CD4-positive, alpha-beta T cell treated with Interleukin-4 for 1 hour (primary cell): ENCODE measurements around the gene SHISA5.
"Not testable (repeated sequence)": the region's sequence is repeated elsewhere in the genome, so short reads cannot be mapped to it uniquely, and the experiment has no call there.

Source experiments
- DNase-seq, 2 donors: peaks; one replicate each; pipeline ENCODE4 v3.0.0-alpha.2; 2020 to 2022

Gene SHISA5

GRCh38 chr3:48518638-48519276, 14.8 kb upstream of the SHISA5 start:
- no peak for DNase-seq

- DNase-seq: no peak
Observed at GRCh38 chr3:48518069-48518468, 14.1 kb upstream of the SHISA5 start.

GRCh38 chr3:48516571-48516970, 12.6 kb upstream of the SHISA5 start:
- DNase-seq: peak in 1 of 2 donors; percentile 34

- DNase-seq: peak in 1 of 2 donors; percentile 51
Observed at GRCh38 chr3:48514431-48515227, 10.7 kb upstream of the SHISA5 start.

- no peak for DNase-seq
Observed at GRCh38 chr3:48511551-48511950, 7.6 kb upstream of the SHISA5 start.

- DNase-seq: peak; percentile 83 to 85
Observed at GRCh38 chr3:48507256-48508061, 3.5 kb upstream of the SHISA5 start.

GRCh38 chr3:48505968-48506504, 2.1 kb upstream of the SHISA5 start:
- DNase-seq: no peak

GRCh38 chr3:48505146-48505545, 1.2 kb upstream of the SHISA5 start:
- DNase-seq: no peak

GRCh38 chr3:48503401-48504050, 448 bp downstream of the SHISA5 start:
- no peak for DNase-seq

- DNase-seq: no peak
Observed at GRCh38 chr3:48502728-48503168, 1.2 kb downstream of the SHISA5 start.

GRCh38 chr3:48502121-48502520, 1.9 kb downstream of the SHISA5 start:
- DNase-seq: no peak

- no peak for DNase-seq
Observed at GRCh38 chr3:48501196-48501595, 2.8 kb downstream of the SHISA5 start.

- DNase-seq: no peak
Observed at GRCh38 chr3:48500656-48501055, 3.3 kb downstream of the SHISA5 start.

- DNase-seq: no peak
Observed at GRCh38 chr3:48493203-48493501, 10.8 kb downstream of the SHISA5 start.

GRCh38 chr3:48492461-48493202, 11.3 kb downstream of the SHISA5 start:
- DNase-seq: peak in 1 of 2 donors; percentile 24

- DNase-seq: no peak
Observed at GRCh38 chr3:48486952-48487351, 17.0 kb downstream of the SHISA5 start.

GRCh38 chr3:48482822-48483221, 21.2 kb downstream of the SHISA5 start:
- DNase-seq: not testable (repeated sequence)

- DNase-seq: not testable (repeated sequence)
Observed at GRCh38 chr3:48480891-48481290, 23.1 kb downstream of the SHISA5 start.

- peak; percentile 52 to 77 for DNase-seq
Observed at GRCh38 chr3:48478626-48479555, 25.1 kb downstream of the SHISA5 start.

GRCh38 chr3:48477959-48478520, 25.9 kb downstream of the SHISA5 start:
- DNase-seq: no peak
